Gastroesophageal sphincter (tissue), 4 donors: ENCODE data around the gene DNASE1L2. TPM values are rescaled to one million over a fixed set of nuclear protein-coding genes. Genes with fewer than 3 reads are reported as not detected.

Experiments
- ATAC-seq: fragments of 150-250 bp; one replicate; pipeline ENCODE4 v1.9.1; 2016; ENCODE audit warnings: mild to moderate bottlenecking, moderate library complexity
- H3K27ac ChIP-seq, 4 donors: fragments of 200-600 bp; sonication (generic) in 3 of 4; 1 replicate in 3 of 4; 2 replicates in 1 of 4; pipeline ENCODE4 v1.5.1; 2016 to 2019
- H3K27me3 ChIP-seq: fragments of 200-600 bp; sonication (generic); one replicate; pipeline ENCODE4 v1.5.1; 2019
- H3K36me3 ChIP-seq, 2 donors: fragments of 200-600 bp; sonication (generic); one replicate each; pipeline ENCODE4 v1.5.1; 2019; ENCODE audit warnings: control low read depth in 1 of 2
- H3K4me1 ChIP-seq, 3 donors: fragments of 200-600 bp; sonication (generic); 1 replicate in 2 of 3; 2 replicates in 1 of 3; pipeline ENCODE4 v1.5.1; 2016 to 2019; ENCODE audit warnings: control low read depth in 2 of 3
- H3K4me3 ChIP-seq, 2 donors: fragments of 200-600 bp; sonication (generic); one replicate each; pipeline ENCODE4 v1.5.1; 2019; ENCODE audit warnings: mild to moderate bottlenecking in 1 of 2, moderate library complexity in 1 of 2
- H3K9me3 ChIP-seq, 3 donors: fragments of 200-600 bp; sonication (generic); one replicate each; pipeline ENCODE4 v1.5.1; 2017 to 2019; ENCODE audit warnings: control low read depth in 2 of 3
- CTCF ChIP-seq, 4 experiments: fragments of 200-600 bp in 2 of 4; fragments of 450-650 bp in 2 of 4; sonication (generic) in 1 of 4; IDR thresholded peaks; one replicate each; pipeline ENCODE4 v1.5.1; 2017 to 2019; ENCODE audit warnings: antibody characterized with exemption in 4 of 4, mild to moderate bottlenecking in 2 of 4, moderate library complexity in 2 of 4
- EP300 ChIP-seq: sonication (generic); formaldehyde crosslinking; IDR thresholded peaks from one replicate; pipeline ENCODE4 v1.6.1; 2017; ENCODE audit warnings: antibody characterized with exemption, mild to moderate bottlenecking
- POLR2A ChIP-seq, 2 donors: fragments of 450-650 bp; IDR thresholded peaks; one replicate each; pipeline ENCODE4 v1.6.1; 2017; ENCODE audit warnings: antibody characterized with exemption in 2 of 2, mild to moderate bottlenecking in 2 of 2, moderate library complexity in 1 of 2
- POLR2AphosphoS5 ChIP-seq: sonication (generic); formaldehyde crosslinking; IDR thresholded peaks from one replicate; pipeline ENCODE4 v1.6.1; 2017; ENCODE audit warnings: antibody characterized with exemption
- WGBS, 2 donors: methylation state at CpG; one replicate each; pipeline ENCODE4 v1.1.5; 2018; ENCODE audit warnings: low coverage in 1 of 2; 5-methylcytosine and 5-hydroxymethylcytosine counted together
- total RNA-seq, 4 donors: library from RNA; depleted of rRNA; stranded (reverse); fragments of >200 nt; gene quantifications; one replicate each; pipeline ENCODE4 v1.1.0, GENCODE V29; 2016

Gene DNASE1L2
- total RNA-seq, 4 donors from 2014 or later, result 0.27 to 1.7 (median 1.1) TPM; not detected in 1

GRCh38 chr16:2276368-2277195, 40.3 kb downstream of the DNASE1L2 start:
- ATAC-seq, result no peak
- TF ChIP-seq POLR2A (IDR thresholded peaks at IDR 0.05) (no peak), CTCF (IDR thresholded peaks at IDR 0.05) (no peak), POLR2AphosphoS5 (no peak), EP300 (no peak)
- Histone ChIP-seq H3K9me3 (no peaks in the 10 kb centered on the region), H3K4me1 (peaks cover 0 to 2% (median 0%) of the 10 kb centered on the region in 3 donors), H3K27ac (no peak overlapping the region), H3K4me3 (no peak overlapping the region), H3K27me3 (no peaks in the 10 kb centered on the region), H3K36me3 (peaks cover 0 to 58% of the 10 kb centered on the region in 2 donors)
- WGBS, 2 donors, result 40 to 72% methylated on average over 3 to 12 of the region's 26 CpGs

DNA sequence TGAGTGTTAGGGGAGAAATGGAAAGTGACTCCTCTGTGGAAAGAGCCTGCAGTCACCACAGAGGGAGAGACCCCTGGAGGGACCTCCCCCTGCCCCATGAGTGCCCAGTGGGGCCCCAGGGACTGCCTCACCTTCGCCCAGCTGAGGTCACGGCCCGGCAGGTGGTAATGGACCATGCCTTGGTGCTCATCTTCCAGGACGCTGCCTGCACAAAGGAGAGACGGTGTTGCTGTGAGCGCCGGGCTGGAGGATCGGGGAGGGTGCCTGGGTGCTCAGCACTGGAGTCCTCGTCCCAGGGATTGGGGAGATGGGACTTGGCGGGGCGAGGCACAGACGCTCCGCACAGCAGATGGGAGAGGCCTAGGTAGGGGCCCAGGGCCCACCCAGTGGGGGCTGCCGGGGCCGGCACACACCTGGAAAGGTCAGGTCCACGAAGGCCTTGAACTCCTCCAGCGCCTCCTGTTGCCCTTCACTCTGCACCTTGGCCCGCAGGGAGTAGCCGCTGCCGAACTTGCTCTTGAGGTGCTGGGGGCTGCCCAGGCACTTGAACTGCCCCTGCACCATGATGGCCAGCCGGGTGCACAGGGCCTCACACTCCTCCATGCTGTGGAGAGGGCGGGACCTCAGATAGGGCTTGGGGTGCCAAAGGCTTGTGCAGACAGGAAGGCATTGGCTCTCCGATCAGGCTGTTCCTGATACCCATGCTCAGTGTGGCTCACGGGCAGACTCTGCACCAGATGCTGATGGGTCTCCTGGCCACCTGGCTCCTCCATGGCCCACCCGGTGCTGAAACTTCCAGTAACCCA, 41.4 kb downstream of the DNASE1L2 start:
- no peaks in the 10 kb centered on the region for H3K9me3 ChIP-seq
- no peak overlapping the region for H3K27ac ChIP-seq
- 96% methylated on average over 5 of the region's 25 CpGs; no CpG with 5 or more reads in 1 of the 2 donors for WGBS, 2 donors
- H3K27me3 ChIP-seq, result no peaks in the 10 kb centered on the region
- no peaks in the 10 kb centered on the region for H3K4me1 ChIP-seq
- TF ChIP-seq POLR2AphosphoS5 (no peak), EP300 (no peak), POLR2A (IDR thresholded peaks at IDR 0.05) (no peak), CTCF (IDR thresholded peaks at IDR 0.05) (no peak)
- ATAC-seq, result no peak
- H3K36me3 ChIP-seq, result peaks cover 0 to 59% of the 10 kb centered on the region in 2 donors
- no peak overlapping the region for H3K4me3 ChIP-seq

DNA sequence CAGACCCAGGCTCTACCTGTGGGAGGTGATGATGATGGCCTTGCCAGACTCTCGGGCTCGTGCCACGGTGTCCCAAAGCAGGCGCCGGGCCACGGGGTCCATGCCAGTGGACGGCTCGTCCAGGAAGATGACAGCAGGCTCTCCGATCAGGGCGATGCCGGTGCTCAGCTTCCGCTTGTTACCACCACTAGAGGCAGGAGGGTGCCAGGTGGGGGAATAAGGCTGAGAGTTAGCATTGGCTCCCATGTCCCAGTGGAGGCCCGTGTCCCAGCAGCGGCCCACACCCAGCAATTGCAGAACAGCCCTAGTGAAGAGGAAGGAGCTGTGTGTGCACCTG, 42.0 kb downstream of the DNASE1L2 start:
- Histone ChIP-seq H3K4me1 (no peaks in the 10 kb centered on the region), H3K36me3 (peaks cover 0 to 64% of the 10 kb centered on the region in 2 donors), H3K9me3 (no peaks in the 10 kb centered on the region), H3K27me3 (no peaks in the 10 kb centered on the region), H3K27ac (no peak overlapping the region), H3K4me3 (no peak overlapping the region)
- ATAC-seq, result no peak
- no peak for TF ChIP-seq CTCF (IDR thresholded peaks at IDR 0.05)
- TF ChIP-seq POLR2A (IDR thresholded peaks at IDR 0.05), result no peak
- TF ChIP-seq EP300, result no peak
- TF ChIP-seq POLR2AphosphoS5, result no peak
- WGBS, 2 donors, result 67 to 80% methylated on average over 1 to 2 of the region's 14 CpGs

DNA sequence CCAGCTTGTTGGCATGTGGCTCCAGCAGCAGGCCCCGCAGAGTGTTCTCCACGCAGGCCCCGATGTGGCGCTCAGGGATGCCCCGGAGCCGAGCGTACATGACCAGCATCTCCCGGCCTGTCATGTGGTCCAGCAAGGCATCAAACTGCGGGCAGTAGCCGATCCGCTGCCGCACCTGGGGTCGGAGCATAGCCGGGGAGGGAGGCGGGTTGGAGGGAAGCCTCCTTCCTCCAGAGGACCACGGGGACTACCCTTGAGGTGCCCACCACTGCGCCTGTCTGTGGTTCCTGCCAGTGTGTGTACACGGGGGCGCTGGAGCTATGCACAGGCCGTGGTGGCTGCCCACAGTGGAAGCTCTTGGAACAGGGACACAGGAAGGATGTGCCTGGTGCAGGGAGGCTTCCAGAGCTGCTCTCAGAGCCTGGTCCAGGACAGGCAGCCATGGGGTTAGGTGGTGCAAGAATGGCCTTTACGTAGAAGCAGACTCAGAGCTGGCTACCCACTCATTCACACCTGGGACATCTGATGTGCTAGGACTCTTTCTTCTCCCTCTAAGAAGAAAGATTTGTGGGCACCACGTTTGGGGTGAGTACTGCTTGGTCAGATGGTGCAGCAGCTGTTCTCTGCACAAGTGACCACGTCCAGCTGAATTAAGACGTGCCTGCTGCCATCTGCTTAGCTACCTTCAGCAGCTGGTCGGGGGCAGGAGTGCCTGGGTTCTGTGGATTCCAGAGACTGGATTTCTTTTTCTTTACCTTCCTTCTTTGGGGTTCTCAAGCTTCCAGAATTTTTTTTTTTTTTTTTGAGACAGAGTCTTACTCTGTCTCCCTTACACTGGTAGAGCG, 42.9 kb downstream of the DNASE1L2 start:
- Histone ChIP-seq H3K9me3 (no peaks in the 10 kb centered on the region), H3K27me3 (no peaks in the 10 kb centered on the region), H3K4me3 (no peak overlapping the region), H3K27ac (no peak overlapping the region), H3K36me3 (peaks cover 0 to 74% of the 10 kb centered on the region in 2 donors), H3K4me1 (no peaks in the 10 kb centered on the region)
- no peak for TF ChIP-seq POLR2AphosphoS5
- TF ChIP-seq EP300, result no peak
- TF ChIP-seq CTCF (IDR thresholded peaks at IDR 0.05), result no peak
- no peak for TF ChIP-seq POLR2A (IDR thresholded peaks at IDR 0.05)
- 80 to 100% methylated on average over 3 to 5 of the region's 26 CpGs for WGBS, 2 donors
- ATAC-seq, result no peak
